GM23338 (cell line): ENCODE results near the gene ABHD15. TPM values are rescaled to one million over a fixed set of nuclear protein-coding genes. Genes with fewer than 3 reads are reported as not detected.
A peak's percentile ranks its signal among the peaks of the same experiment; 100 is the strongest.

Source experiments
- ATAC-seq: fragments of 200-7000 bp; cut with Tn5 transposase; 3 replicates; pipeline ENCODE4 v1.9.1; 2020
- DNase-seq: peaks from one replicate; pipeline ENCODE4 v3.0.0-alpha.2; 2015; ENCODE audit warnings: low spot score
- H2AFZ ChIP-seq: fragments of 200-600 bp; sonication (generic); 2 replicates; pipeline ENCODE4 v1.8.0; 2016; ENCODE audit warnings: antibody characterized with exemption, mild to moderate bottlenecking, moderate library complexity
- H3F3A ChIP-seq: fragments of 200-600 bp; sonication (generic); replicated peaks from 2 replicates; pipeline ENCODE4 v1.8.0; 2017; ENCODE audit warnings: antibody characterized with exemption, mixed run types, low read depth
- H3K27ac ChIP-seq: fragments of 200-600 bp; sonication (generic); 2 replicates; pipeline ENCODE4 v1.6.1; 2016; ENCODE audit warnings: low read depth
- H3K27me3 ChIP-seq: fragments of 200-600 bp; sonication (generic); 2 replicates; pipeline ENCODE4 v1.8.0; 2016; ENCODE audit warnings: mild to moderate bottlenecking, mixed run types, moderate library complexity; ENCODE audit not compliant: insufficient read depth
- H3K36me3 ChIP-seq: fragments of 200-600 bp; sonication (generic); 2 replicates; pipeline ENCODE4 v1.8.0; 2016; ENCODE audit warnings: mild to moderate bottlenecking; ENCODE audit not compliant: insufficient read depth
- H3K4me1 ChIP-seq: fragments of 200-600 bp; sonication (generic); 2 replicates; pipeline ENCODE4 v1.8.0; 2016; ENCODE audit warnings: mild to moderate bottlenecking, moderate library complexity; ENCODE audit not compliant: insufficient read depth
- H3K4me2 ChIP-seq: fragments of 200-600 bp; sonication (generic); 2 replicates; pipeline ENCODE4 v1.7.1; 2017; ENCODE audit warnings: mixed run types
- H3K4me3 ChIP-seq: fragments of 200-600 bp; sonication (generic); 2 replicates; pipeline ENCODE4 v1.6.1; 2016; ENCODE audit warnings: mixed run types
- H3K79me2 ChIP-seq: fragments of 200-600 bp; sonication (generic); replicated peaks from 2 replicates; pipeline ENCODE4 v1.8.0; 2017; ENCODE audit warnings: mild to moderate bottlenecking; ENCODE audit not compliant: insufficient read depth
- H3K9me2 ChIP-seq: fragments of 200-600 bp; sonication (generic); 2 replicates; pipeline ENCODE4 v1.8.0; 2017; ENCODE audit not compliant: insufficient read depth
- H4K20me1 ChIP-seq: fragments of 200-600 bp; sonication (generic); replicated peaks from 2 replicates; pipeline ENCODE4 v1.8.0; 2017; ENCODE audit warnings: mild to moderate bottlenecking; ENCODE audit not compliant: insufficient read depth
- H3K27ac Mint-ChIP-seq: 2 replicates; pipeline ENCODE4 v1.8.0; 2020; ENCODE audit warnings: inconsistent platforms, mild to moderate bottlenecking, moderate library complexity, mixed read lengths
- H3K27me3 Mint-ChIP-seq: 3 replicates; pipeline ENCODE4 v1.8.0; 2022; ENCODE audit warnings: low read depth, mild to moderate bottlenecking, moderate library complexity, mixed read lengths, inconsistent platforms; ENCODE audit not compliant: insufficient read depth, poor library complexity
- H3K36me3 Mint-ChIP-seq: 3 replicates; pipeline ENCODE4 v1.8.0; 2021; ENCODE audit warnings: low read depth, mild to moderate bottlenecking, inconsistent platforms, moderate library complexity, mixed read lengths
- H3K4me1 Mint-ChIP-seq: 3 replicates; pipeline ENCODE4 v1.8.0; 2020; ENCODE audit warnings: mild to moderate bottlenecking, inconsistent platforms, mixed read lengths
- H3K4me3 Mint-ChIP-seq: 3 replicates; pipeline ENCODE4 v1.8.0; 2021; ENCODE audit warnings: moderate library complexity, mild to moderate bottlenecking, inconsistent platforms, mixed read lengths
- H3K9me3 Mint-ChIP-seq: 3 replicates; pipeline ENCODE4 v1.8.0; 2020; ENCODE audit warnings: moderate library complexity, mild to moderate bottlenecking, inconsistent platforms, mixed read lengths
- CREB1 ChIP-seq: fragments of 250-450 bp; sonication (Bioruptor Pico); IDR thresholded peaks from 2 replicates; pipeline ENCODE4 v1.5.0; 2020; ENCODE audit warnings: low read depth, mild to moderate bottlenecking, moderate library complexity
- ETS1 ChIP-seq: IDR thresholded peaks from 2 replicates; pipeline ENCODE4 v1.6.1; 2016; ENCODE audit warnings: antibody characterized with exemption
- EZH2 ChIP-seq: fragments of 200-600 bp; sonication (generic); IDR thresholded peaks from one replicate; pipeline ENCODE4 v1.8.0; 2017; ENCODE audit warnings: antibody characterized with exemption, mild to moderate bottlenecking, low read depth; ENCODE audit not compliant: unreplicated experiment
- EZH2phosphoT487 ChIP-seq: fragments of 200-600 bp; sonication (generic); IDR thresholded peaks from one replicate; pipeline ENCODE4 v1.8.1; 2018; ENCODE audit warnings: antibody characterized with exemption; ENCODE audit not compliant: unreplicated experiment
- NANOG ChIP-seq: IDR thresholded peaks from 2 replicates; pipeline ENCODE4 v1.6.1; 2016; ENCODE audit warnings: antibody characterized with exemption, borderline replicate concordance
- REST ChIP-seq: IDR thresholded peaks from one replicate; pipeline ENCODE4 v1.6.1; 2018; ENCODE audit warnings: antibody characterized with exemption; ENCODE audit not compliant: unreplicated experiment
- STAT1 ChIP-seq: IDR thresholded peaks from one replicate; pipeline ENCODE4 v1.6.1; 2016; ENCODE audit warnings: antibody characterized with exemption; ENCODE audit not compliant: unreplicated experiment
- ZNF114 ChIP-seq: fragments of 250-450 bp; sonication (Bioruptor Pico); IDR thresholded peaks from 2 replicates; pipeline ENCODE4 v1.5.0; 2020; ENCODE audit warnings: mild to moderate bottlenecking, moderate library complexity
- ZNF331 ChIP-seq: fragments of 250-450 bp; sonication (Bioruptor Pico); IDR thresholded peaks from 2 replicates; pipeline ENCODE4 v1.5.0; 2020; ENCODE audit warnings: low read depth, mild to moderate bottlenecking, moderate library complexity
- polyA plus RNA-seq: library from polyadenylated mRNA; unstranded; fragments of >200 nt; fragmentation: Nextera tagmentation; extraction: Ambion mirVana; gene quantifications from 2 replicates; pipeline ENCODE4 v1.2.1, GENCODE V29; 2016
- total RNA-seq: library from RNA; depleted of rRNA; stranded (reverse); fragments of >200 nt; shearing (Covaris generic); gene quantifications from 2 replicates; pipeline ENCODE4 v1.2.3, GENCODE V29; 2014
- TF ChIP-seq, protein P1 (sequence below): fragments of 250-450 bp; sonication (Bioruptor Pico); IDR thresholded peaks from 2 replicates; pipeline ENCODE4 v1.5.0; 2020; ENCODE audit warnings: mild to moderate bottlenecking, moderate library complexity

ABHD15 gene
- total and polyA plus RNA-seq, 2 experiments from 2014 or later, result 0.27 to 2.5 TPM

- TF ChIP-seq EZH2, result no peak
- no peak for TF ChIP-seq ZNF331 (CRISPR knock-in tag)
- TF ChIP-seq ZNF114 (CRISPR knock-in tag), result no peak
- no peak for TF ChIP-seq NANOG
- no peak for TF ChIP-seq CREB1 (CRISPR knock-in tag)
- no peak for TF ChIP-seq REST
- TF ChIP-seq EZH2phosphoT487, result no peak
These were observed 30.0 kb upstream of the ABHD15 start (continued) for GRCh38 chr17:29596811-29597210.

- H3K9me2 ChIP-seq, result no peaks in the 10 kb centered on the region
- no peaks in the 10 kb centered on the region for H3K27me3 ChIP-seq
- no peak overlapping the region for H3K4me3 ChIP-seq
- Mint-ChIP-seq H3K4me3 (no peak overlapping the region; the same call in 2 of the 3 replicates), H3K27ac (no peak overlapping the region), H3K4me1 (peaks cover 45% of the 10 kb centered on the region), H3K27me3 (peaks cover 23% of the 10 kb centered on the region), H3K9me3 (no peaks in the 10 kb centered on the region), H3K36me3 (no peaks in the 10 kb centered on the region)
- ATAC-seq, result no peak
- no peak for DNase-seq
- H3K27ac ChIP-seq, result no peak overlapping the region
- H3K4me2 ChIP-seq, result peak overlapping the region; percentile 79
- H3K4me1 ChIP-seq, result peaks cover 46% of the 10 kb centered on the region
- H4K20me1 ChIP-seq, result peaks cover 8% of the 10 kb centered on the region; the same call in 1 of the 2 replicates
- H3K36me3 ChIP-seq, result no peaks in the 10 kb centered on the region
- H2AFZ ChIP-seq, result no peak overlapping the region
- H3F3A ChIP-seq, result peaks cover 19% of the 10 kb centered on the region
- peaks cover 28% of the 10 kb centered on the region for H3K79me2 ChIP-seq
- TF ChIP-seq CREB1 (CRISPR knock-in tag), result no peak
- no peak for TF ChIP-seq STAT1
- TF ChIP-seq EZH2phosphoT487, result no peak
- no peak for TF ChIP-seq EZH2
- TF ChIP-seq, protein P1, sequence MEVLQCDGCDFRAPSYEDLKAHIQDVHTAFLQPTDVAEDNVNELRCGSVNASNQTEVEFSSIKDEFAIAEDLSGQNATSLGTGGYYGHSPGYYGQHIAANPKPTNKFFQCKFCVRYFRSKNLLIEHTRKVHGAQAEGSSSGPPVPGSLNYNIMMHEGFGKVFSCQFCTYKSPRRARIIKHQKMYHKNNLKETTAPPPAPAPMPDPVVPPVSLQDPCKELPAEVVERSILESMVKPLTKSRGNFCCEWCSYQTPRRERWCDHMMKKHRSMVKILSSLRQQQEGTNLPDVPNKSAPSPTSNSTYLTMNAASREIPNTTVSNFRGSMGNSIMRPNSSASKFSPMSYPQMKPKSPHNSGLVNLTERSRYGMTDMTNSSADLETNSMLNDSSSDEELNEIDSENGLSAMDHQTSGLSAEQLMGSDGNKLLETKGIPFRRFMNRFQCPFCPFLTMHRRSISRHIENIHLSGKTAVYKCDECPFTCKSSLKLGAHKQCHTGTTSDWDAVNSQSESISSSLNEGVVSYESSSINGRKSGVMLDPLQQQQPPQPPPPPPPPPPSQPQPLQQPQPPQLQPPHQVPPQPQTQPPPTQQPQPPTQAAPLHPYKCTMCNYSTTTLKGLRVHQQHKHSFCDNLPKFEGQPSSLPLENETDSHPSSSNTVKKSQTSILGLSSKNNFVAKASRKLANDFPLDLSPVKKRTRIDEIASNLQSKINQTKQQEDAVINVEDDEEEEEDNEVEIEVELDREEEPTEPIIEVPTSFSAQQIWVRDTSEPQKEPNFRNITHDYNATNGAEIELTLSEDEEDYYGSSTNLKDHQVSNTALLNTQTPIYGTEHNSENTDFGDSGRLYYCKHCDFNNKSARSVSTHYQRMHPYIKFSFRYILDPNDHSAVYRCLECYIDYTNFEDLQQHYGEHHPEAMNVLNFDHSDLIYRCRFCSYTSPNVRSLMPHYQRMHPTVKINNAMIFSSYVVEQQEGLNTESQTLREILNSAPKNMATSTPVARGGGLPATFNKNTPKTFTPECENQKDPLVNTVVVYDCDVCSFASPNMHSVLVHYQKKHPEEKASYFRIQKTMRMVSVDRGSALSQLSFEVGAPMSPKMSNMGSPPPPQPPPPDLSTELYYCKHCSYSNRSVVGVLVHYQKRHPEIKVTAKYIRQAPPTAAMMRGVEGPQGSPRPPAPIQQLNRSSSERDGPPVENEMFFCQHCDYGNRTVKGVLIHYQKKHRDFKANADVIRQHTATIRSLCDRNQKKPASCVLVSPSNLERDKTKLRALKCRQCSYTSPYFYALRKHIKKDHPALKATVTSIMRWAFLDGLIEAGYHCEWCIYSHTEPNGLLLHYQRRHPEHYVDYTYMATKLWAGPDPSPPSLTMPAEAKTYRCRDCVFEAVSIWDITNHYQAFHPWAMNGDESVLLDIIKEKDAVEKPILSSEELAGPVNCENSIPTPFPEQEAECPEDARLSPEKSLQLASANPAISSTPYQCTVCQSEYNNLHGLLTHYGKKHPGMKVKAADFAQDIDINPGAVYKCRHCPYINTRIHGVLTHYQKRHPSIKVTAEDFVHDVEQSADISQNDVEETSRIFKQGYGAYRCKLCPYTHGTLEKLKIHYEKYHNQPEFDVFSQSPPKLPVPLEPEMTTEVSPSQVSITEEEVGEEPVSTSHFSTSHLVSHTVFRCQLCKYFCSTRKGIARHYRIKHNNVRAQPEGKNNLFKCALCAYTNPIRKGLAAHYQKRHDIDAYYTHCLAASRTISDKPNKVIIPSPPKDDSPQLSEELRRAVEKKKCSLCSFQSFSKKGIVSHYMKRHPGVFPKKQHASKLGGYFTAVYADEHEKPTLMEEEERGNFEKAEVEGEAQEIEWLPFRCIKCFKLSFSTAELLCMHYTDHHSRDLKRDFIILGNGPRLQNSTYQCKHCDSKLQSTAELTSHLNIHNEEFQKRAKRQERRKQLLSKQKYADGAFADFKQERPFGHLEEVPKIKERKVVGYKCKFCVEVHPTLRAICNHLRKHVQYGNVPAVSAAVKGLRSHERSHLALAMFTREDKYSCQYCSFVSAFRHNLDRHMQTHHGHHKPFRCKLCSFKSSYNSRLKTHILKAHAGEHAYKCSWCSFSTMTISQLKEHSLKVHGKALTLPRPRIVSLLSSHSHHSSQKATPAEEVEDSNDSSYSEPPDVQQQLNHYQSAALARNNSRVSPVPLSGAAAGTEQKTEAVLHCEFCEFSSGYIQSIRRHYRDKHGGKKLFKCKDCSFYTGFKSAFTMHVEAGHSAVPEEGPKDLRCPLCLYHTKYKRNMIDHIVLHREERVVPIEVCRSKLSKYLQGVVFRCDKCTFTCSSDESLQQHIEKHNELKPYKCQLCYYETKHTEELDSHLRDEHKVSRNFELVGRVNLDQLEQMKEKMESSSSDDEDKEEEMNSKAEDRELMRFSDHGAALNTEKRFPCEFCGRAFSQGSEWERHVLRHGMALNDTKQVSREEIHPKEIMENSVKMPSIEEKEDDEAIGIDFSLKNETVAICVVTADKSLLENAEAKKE (CRISPR knock-in tag), result no peak
- no peak for TF ChIP-seq ETS1
- TF ChIP-seq NANOG, result no peak
- no peak for TF ChIP-seq ZNF114 (CRISPR knock-in tag)
- TF ChIP-seq ZNF331 (CRISPR knock-in tag), result no peak
These were observed 29.3 kb upstream of the ABHD15 start for GRCh38 chr17:29595943-29596774.
